Measurements from ENCODE around the gene TFPT.

TFPT gene

GRCh38 chr19:54073829-54074228 is 41.6 kb downstream of the TFPT start:
- Histone ChIP-seq H3K4me1 (no peaks in the 10 kb centered on the region), H3K27me3 (no peaks in the 10 kb centered on the region), H3K9me3 (peaks cover 0 to 13% (median 12%) of the 10 kb centered on the region in 3 donors), H3K27ac (no peak overlapping the region), H3K4me3 (no peak overlapping the region), H3K36me3 (no peaks in the 10 kb centered on the region)
- DNase-seq = peak in 1 of 2 donors; percentile 25
- no peak for TF ChIP-seq CTCF (IDR thresholded peaks at IDR 0.05)
- intact Hi-C loops (cut with DNase I; ENCODE audit: low total_unique reads) = no loop called here

GRCh38 chr19:54069470-54069869 is 46.0 kb downstream of the TFPT start:
- DNase-seq = no peak
- Histone ChIP-seq H3K27ac (no peak overlapping the region), H3K4me3 (no peak overlapping the region), H3K27me3 (no peaks in the 10 kb centered on the region), H3K9me3 (peaks cover 0 to 13% (median 12%) of the 10 kb centered on the region in 3 donors), H3K36me3 (no peaks in the 10 kb centered on the region), H3K4me1 (no peaks in the 10 kb centered on the region)
- TF ChIP-seq CTCF (IDR thresholded peaks at IDR 0.05) = no peak
- intact Hi-C loops (cut with DNase I; ENCODE audit: low total_unique reads) = no loop called here

- Histone ChIP-seq H3K4me3 (no peak within 1 kb of the TSS), H3K36me3 (no peaks in the 10 kb centered on the region), H3K4me1 (no peaks in the 10 kb centered on the region), H3K9me3 (no peaks in the 10 kb centered on the region), H3K27me3 (peaks cover 0 to 6% of the 10 kb centered on the region in 2 donors), H3K27ac (no peak within 1 kb of the TSS)
- intact Hi-C loops (cut with DNase I; ENCODE audit: low total_unique reads) = no loop called here
- DNase-seq = no peak
- no peak for TF ChIP-seq CTCF (IDR thresholded peaks at IDR 0.05)
These were observed 51.9 kb downstream of the TFPT start, which contains the start of gene VSTM1 for GRCh38 chr19:54063350-54064116. Gene VSTM1, minus strand, starts transcription at chr19:54063897. Its CDS starts 120 bp downstream, at chr19:54063777.

GRCh38 chr19:54062643-54063042 is 52.8 kb downstream of the TFPT start:
- no peaks in the 10 kb centered on the region for H3K9me3 ChIP-seq
- H3K27me3 ChIP-seq = peaks cover 0 to 6% of the 10 kb centered on the region in 2 donors
- no peak overlapping the region for H3K27ac ChIP-seq
- no peak for TF ChIP-seq CTCF (IDR thresholded peaks at IDR 0.05)
- H3K4me3 ChIP-seq = no peak overlapping the region
- no peaks in the 10 kb centered on the region for H3K4me1 ChIP-seq
- no peaks in the 10 kb centered on the region for H3K36me3 ChIP-seq
- intact Hi-C loops (cut with DNase I; ENCODE audit: low total_unique reads) = no loop called here
- DNase-seq = peak in 1 of 2 donors; percentile 33
